ENCODE data around the gene PRICKLE4. TPM values are rescaled to one million over a fixed set of nuclear protein-coding genes. Genes with fewer than 3 reads are reported as not detected.

The PRICKLE4 gene
- total RNA-seq, 4 donors from 2014 or later = 5.1 to 11.4 (median 10.8) TPM

GRCh38 chr6:41768545-41769308 is 11.9 kb upstream of the PRICKLE4 start:
- intact Hi-C loops (cut with DNase I) = no loop called here
- H3K27me3 ChIP-seq = no peaks in the 10 kb centered on the region
- peaks cover 0 to 21% (median 12%) of the 10 kb centered on the region in 3 donors for H3K4me1 ChIP-seq
- H3K27ac ChIP-seq = peak overlapping the region in 1 of 4 donors; percentile 77
- no peaks in the 10 kb centered on the region for H3K9me3 ChIP-seq
- no peak overlapping the region for H3K4me3 ChIP-seq
- no peak for DNase-seq
- TF ChIP-seq POLR2A (IDR thresholded peaks at IDR 0.05) (no peak), CTCF (IDR thresholded peaks at IDR 0.05) (no peak)
- peaks cover 0 to 37% (median 10%) of the 10 kb centered on the region in 3 donors for H3K36me3 ChIP-seq
- 63 to 81% methylated on average over 7 to 9 of the region's 10 CpGs for WGBS, 2 donors

- intact Hi-C loops (cut with DNase I) = no loop called here
- Histone ChIP-seq H3K36me3 (peaks cover 0 to 44% (median 11%) of the 10 kb centered on the region in 3 donors), H3K9me3 (no peaks in the 10 kb centered on the region), H3K4me3 (no peak overlapping the region), H3K27me3 (no peaks in the 10 kb centered on the region), H3K27ac (peak overlapping the region in 1 of 4 donors; percentile 77), H3K4me1 (peaks cover 0 to 21% (median 12%) of the 10 kb centered on the region in 3 donors)
- WGBS, 2 donors = 91 to 100% methylated on average over 4 to 8 of the region's 8 CpGs
- TF ChIP-seq POLR2A (IDR thresholded peaks at IDR 0.05) (no peak), CTCF (IDR thresholded peaks at IDR 0.05) (no peak)
- DNase-seq = no peak
Measured at GRCh38 chr6:41769376-41769775, 11.2 kb upstream of the PRICKLE4 start.

- no peaks in the 10 kb centered on the region for H3K9me3 ChIP-seq
- peaks cover 0 to 21% (median 12%) of the 10 kb centered on the region in 3 donors for H3K4me1 ChIP-seq
- TF ChIP-seq POLR2A (IDR thresholded peaks at IDR 0.05) = no peak
- no peak for TF ChIP-seq CTCF (IDR thresholded peaks at IDR 0.05)
- no peaks in the 10 kb centered on the region for H3K27me3 ChIP-seq
- H3K36me3 ChIP-seq = peaks cover 4 to 55% (median 15%) of the 10 kb centered on the region in 3 donors
- intact Hi-C loops (cut with DNase I) = loop anchor here (10.0 kb wide), 1 partner anchor 166 kb away; no protein-coding TSS in a partner anchor
- no peak overlapping the region for H3K27ac ChIP-seq
- DNase-seq = no peak
- no peak overlapping the region for H3K4me3 ChIP-seq
- 88 to 95% methylated on average over 5 to 9 of the region's 30 CpGs for WGBS, 2 donors
Measured at GRCh38 chr6:41770381-41771057, 10.1 kb upstream of the PRICKLE4 start.

- no peak overlapping the region for H3K27ac ChIP-seq
- H3K27me3 ChIP-seq = no peaks in the 10 kb centered on the region
- peaks cover 4 to 63% (median 15%) of the 10 kb centered on the region in 3 donors for H3K36me3 ChIP-seq
- no peak overlapping the region for H3K4me3 ChIP-seq
- WGBS, 2 donors = 77 to 88% methylated on average over 2 to 9 of the region's 29 CpGs
- intact Hi-C loops (cut with DNase I) = loop anchor here (10.0 kb wide), 1 partner anchor 167 kb away; no protein-coding TSS in a partner anchor
- no peak for DNase-seq
- no peaks in the 10 kb centered on the region for H3K9me3 ChIP-seq
- H3K4me1 ChIP-seq = peaks cover 0 to 19% (median 12%) of the 10 kb centered on the region in 3 donors
- TF ChIP-seq CTCF (IDR thresholded peaks at IDR 0.05) (no peak), POLR2A (IDR thresholded peaks at IDR 0.05) (no peak)
Measured at GRCh38 chr6:41771058-41771983, 9.3 kb upstream of the PRICKLE4 start.

Measured in esophagus squamous epithelium (tissue), 5 donors.